Colon (tissue), 2 donors: ENCODE results near the gene PRPH.
"Not testable (repeated sequence)": the region's sequence is repeated elsewhere in the genome, so short reads cannot be mapped to it uniquely, and the experiment has no call there.

Source experiments
- FAIRE-seq: peaks from 2 replicates; lab custom pipeline; 2012; peaks lifted over from hg19 to GRCh38; lab: Jason Lieb, UNC
- donor health status: control.
- donor health status: control.

The PRPH gene

DNA sequence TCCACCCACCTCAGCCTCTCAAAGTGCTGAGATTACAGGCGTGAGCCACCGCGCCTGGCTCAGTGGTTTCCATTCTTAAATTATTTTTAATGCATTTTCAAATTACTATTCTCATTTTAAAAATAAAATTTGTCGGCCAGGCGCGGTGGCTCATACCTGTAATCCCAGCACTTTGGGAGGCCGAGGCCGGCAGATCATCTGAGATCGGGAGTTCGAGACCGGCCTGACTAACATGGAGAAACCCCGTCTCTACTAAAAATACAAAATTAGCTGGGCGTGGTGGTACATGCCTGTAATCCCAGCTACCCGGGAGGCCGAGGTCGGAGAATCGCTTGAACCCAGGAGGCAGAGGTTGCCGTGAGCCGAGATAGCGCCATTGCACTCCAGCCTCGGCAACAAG lies 38.8 kb downstream of the PRPH start:
- FAIRE-seq: not testable (repeated sequence)

DNA sequence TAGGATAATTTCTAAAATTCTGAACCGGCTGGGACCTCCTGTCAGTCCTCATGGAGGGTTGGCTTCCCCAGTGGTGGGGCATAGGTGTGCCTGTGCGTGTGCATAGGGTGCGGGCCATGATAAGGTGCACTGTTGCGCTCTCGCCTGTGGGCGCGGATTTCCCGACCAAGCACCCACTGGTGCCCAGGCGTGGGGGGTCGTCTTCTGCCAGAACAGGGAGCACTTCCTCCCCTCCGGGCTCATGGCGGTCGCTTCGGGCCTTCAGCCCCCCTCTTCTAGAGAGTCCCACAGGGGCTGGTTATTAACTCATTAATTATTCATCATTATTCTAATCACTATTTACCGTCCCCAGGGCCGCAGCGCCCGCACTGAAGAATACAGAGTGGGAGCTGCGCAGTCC lies 39.3 kb downstream of the PRPH start:
- no peak for FAIRE-seq

DNA sequence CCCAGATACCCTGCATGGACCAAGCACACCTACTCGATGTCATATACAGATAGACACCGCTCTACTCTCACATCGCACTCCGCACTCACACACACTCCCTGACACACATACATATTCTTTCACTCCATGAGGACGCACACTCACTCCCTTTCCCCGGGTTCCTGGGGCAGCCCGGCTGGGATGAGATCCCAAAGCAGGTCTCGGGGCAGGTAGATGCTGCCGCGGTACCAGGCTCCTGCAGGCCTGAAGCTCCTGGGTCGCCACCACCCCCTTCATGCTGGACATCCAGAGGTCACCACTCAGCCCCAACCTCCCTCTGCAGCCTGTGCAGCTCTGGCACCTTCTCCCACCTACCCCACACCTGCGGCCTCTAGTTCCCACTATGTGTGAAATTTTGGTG lies 39.7 kb downstream of the PRPH start:
- FAIRE-seq: no peak

GRCh38 chr12:49335118-49335954 lies 40.4 kb downstream of the PRPH start:
- no peak for FAIRE-seq

DNA sequence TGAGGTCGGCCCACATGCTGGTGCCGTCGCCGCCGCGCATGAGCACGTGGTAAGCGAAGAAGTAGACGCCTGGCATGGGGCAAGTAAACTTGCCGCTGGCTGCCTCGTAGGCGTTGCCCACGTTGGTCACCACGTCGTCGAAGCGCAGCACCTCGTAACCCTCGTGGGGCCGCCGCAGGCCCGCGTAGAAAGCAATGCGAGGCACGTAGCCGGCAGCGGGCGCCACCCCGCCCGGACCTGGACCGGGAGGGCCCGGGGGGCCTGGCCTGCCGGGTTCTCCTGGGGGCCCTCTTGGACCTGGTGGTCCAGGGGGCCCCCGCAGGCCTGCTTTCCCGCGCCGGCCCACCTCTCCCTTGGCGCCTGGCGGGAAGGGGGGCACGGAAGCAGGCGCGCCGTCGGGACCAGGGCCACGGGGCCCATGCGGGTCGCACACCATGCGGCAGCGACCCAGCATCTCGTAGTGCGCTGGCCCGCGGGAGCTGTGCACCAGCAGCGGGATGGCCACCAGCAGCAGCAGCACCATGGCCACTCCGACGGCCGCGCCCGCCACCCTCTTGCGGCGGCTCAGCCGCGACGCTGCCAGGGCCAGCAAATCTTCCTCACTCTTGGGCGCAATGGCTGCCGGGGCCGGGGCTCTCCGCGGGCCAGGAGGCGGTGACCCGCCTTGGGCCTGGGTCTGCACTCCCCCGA lies 41.2 kb downstream of the PRPH start:
- FAIRE-seq: no peak

DNA sequence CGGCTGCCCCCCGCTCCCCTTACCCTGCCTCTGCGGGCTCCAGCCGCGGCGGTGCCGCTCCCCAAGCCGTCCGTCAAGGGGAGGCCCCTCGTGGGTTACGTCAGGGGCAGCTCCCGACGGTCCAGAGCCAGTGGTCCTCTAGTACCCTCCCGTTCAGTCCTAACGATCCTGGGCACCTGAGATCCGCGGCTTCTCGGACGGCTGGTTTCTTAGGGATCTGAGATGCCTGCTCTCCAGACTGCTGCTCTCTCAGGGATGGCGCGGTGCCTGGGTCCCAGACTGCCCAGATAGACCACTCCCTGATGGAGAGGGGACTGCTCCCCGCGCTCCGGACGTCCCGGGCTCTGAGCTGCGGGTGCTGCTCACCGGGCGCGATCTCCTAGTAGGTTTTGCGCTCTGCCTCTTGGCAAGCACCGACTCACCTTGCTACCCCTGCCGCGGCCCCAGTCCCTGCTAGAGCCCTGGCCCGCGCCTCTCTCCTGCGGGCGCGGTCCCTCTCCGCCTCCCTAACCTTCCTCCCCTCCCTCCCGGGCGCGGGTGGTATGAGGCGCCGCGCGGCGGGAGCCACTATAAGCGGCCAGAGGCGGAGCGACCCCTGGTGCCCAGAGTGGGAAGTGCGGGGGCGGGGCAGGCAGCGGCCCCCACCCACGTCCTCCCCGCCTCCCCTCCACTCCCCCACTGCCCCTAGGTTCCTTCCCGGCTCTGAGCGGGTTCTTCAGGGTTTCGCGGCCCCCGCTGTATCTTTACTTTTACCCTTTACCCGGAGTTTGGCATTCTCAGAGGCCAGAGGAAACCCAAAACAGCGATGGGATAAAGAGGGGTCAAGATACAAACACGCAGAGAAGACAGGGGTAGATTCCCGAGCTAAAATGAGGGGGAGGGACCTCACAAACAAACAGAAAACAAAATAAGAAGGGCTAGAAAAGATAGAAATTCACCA lies 42.0 kb downstream of the PRPH start, which contains the start of gene C1QL4:
TSS of gene C1QL4 (minus strand) at position 544 of the 940 bp plus-strand sequence. CDS start 711 bp downstream, outside the sequence.
- FAIRE-seq: no peak

GRCh38 chr12:49338830-49339463 lies 44.0 kb downstream of the PRPH start:
- no peak for FAIRE-seq

GRCh38 chr12:49339464-49339861 lies 44.5 kb downstream of the PRPH start:
- FAIRE-seq: no peak

DNA sequence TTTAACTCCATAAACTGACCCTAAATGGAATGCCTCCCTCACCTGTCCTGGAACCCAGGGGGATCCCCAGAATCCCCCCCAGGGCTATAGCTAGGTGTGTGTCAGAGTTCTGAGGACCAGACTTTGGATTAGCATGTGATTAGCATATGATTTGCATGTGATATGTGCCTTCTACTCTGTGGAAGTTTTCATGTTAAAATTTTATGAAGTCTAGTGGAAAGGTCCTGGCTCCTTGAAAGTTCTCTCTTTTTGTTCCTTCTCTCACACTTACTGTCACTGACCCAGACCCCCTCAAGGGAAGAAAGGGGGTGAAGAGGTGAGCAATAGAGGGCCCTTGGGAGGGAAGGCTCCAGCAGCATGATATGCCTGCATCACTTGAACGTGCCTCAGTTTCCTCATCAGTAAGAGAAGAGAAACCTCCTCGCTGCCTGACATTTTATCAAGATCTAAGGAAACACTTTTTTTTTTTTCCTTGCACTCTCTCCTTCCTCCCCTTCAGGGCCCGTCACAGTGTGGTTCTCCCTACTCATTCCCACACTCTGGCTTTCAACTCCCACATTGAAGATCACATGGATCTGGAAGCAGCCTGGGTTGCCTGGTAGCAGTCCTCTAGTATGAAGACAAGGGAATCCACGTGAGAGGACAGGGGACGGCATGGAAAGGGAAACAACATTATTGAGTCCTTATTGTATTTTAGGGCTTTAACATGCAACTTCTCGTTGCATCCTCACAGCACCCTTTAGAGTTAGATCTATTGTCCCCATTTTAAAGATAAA lies 45.3 kb downstream of the PRPH start:
- no peak for FAIRE-seq

GRCh38 chr12:49340971-49341776 lies 46.2 kb downstream of the PRPH start:
- no peak for FAIRE-seq

GRCh38 chr12:49341777-49342065 lies 46.8 kb downstream of the PRPH start:
- FAIRE-seq: no peak

- no peak for FAIRE-seq
Observed at GRCh38 chr12:49342066-49342913, 47.3 kb downstream of the PRPH start.

- no peak for FAIRE-seq
Observed at GRCh38 chr12:49342914-49343731, 48.2 kb downstream of the PRPH start.

DNA sequence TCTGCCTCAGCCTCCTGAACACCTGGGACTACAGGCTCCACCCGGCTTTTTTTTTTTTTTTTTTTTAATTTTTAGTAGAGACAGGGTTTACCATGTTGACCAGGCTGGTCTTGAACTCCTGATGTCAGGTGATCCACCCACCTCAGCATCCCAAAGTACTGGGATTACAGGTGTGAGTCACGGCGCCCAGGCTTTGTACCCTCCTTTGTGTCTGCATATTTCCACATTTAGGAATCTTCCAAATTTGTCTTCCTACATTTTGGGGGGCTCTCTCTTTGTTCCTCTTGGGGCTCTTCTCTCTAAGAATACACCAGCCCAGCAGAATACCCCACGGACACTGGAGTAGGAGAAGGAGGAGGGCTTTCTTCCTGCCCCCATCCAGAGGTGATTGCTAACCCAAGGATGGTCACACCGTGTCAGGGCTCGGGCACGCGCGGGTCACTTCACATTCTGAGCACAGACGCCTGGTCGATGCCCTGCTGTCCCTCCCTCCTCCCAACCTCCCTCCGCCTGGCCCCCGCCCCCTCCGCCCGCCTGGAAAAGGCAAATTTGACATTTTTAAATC lies 49.6 kb downstream of the PRPH start:
- no peak for FAIRE-seq

DNA sequence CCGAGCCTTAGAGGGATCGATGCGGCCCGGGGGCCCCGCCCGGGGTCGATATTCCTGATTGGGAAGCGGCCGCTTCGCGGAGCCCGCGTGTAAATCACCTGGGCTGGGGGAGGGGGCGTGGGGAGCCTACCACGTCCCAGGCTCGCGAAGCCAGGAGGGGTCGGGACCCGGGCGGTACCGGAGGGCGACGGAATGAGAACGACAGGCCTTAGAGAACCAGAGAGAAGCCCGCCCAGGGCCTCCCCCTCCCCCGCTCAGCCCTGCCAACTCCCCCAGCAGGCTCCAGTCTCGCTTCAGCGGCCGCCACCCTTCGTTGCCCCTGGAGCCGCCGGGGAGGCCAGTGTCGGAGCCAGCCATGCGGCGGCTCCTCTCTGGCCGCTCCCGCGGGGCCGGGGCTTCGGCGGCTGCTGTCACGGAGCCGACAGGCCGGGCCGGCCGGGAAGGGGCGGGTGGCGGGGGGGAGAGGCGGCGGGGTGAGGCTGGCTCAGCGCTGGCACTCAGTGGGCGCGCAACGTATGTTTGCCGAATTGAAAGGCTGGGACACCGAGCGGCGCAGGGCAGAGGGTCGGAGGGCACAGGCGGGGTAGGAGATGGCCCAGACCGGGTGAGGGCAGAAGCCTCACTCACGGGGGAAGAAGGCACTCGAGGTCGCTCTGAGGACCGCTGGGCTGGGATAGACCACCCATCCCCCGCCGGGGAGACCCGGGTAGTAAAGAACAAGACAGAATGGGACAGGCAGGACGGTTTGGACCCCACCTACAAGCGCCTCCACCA lies 50.3 kb downstream of the PRPH start:
- no peak for FAIRE-seq

DNA sequence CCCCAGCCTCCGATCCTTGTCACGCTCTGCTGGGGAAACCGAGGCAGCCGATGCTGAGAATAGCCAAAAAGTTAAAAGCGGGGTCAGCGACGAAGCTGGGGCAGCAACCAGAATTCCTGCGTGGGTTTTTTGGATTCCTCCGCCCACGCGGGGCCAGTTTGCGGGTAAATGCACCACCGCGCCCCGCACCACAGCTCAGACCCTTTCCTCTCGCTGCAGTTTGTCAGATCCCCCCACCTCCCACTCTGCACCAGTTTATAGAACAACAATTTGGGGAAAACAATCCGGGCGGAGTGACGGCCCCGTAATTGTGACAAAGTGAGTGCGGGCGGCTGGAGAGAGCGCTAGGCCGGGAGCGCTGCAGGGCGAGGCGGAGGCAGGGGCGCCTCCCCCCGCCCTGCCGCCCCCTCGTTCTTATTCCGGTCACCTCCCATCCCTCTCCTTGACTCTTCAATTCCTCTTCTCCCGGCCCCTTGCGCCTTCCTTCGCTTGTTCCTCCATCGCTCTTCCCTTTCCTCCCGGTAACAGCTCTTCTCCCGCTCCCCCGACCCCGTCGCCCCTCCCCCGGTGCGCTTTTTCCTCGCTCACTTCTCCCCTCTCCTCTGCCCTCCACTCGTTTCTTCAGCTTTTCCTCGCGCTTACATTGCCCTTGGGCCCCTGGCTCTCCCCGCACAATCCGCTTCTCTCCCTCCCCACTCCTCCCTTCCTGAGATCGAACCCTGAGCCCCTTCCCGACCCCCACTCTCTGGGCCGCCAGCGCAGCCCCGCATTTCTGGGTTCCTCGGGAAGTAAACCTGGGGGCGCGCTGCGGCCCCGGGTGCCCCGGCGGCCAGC lies 51.1 kb downstream of the PRPH start:
- no peak for FAIRE-seq
